KMS-11 (cell line): ENCODE measurements around the gene BCO1.

Experiments used
- H2AFZ ChIP-seq: fragments of 200-600 bp; sonication (generic); 2 replicates; pipeline ENCODE4 v1.6.1; 2016; ENCODE audit warnings: antibody characterized with exemption, mixed run types, low read depth
- H3K27ac ChIP-seq: fragments of 200-600 bp; sonication (generic); 2 replicates; pipeline ENCODE4 v1.6.1; 2016; ENCODE audit warnings: mild to moderate bottlenecking, mixed run types
- H3K27me3 ChIP-seq: fragments of 200-600 bp; sonication (generic); 2 replicates; pipeline ENCODE4 v1.6.1; 2017; ENCODE audit warnings: mild to moderate bottlenecking, low read depth, mixed run types, moderate library complexity; ENCODE audit not compliant: insufficient read depth
- H3K36me3 ChIP-seq: fragments of 200-600 bp; sonication (generic); 2 replicates; pipeline ENCODE4 v1.6.1; 2017; ENCODE audit warnings: mild to moderate bottlenecking, mixed run types; ENCODE audit not compliant: insufficient read depth
- H3K4me1 ChIP-seq: fragments of 200-600 bp; sonication (generic); 2 replicates; pipeline ENCODE4 v1.6.1; 2016; ENCODE audit warnings: mild to moderate bottlenecking, low read depth, mixed run types; ENCODE audit not compliant: poor library complexity, severe bottlenecking
- H3K4me2 ChIP-seq: fragments of 200-600 bp; sonication (generic); 2 replicates; pipeline ENCODE4 v1.7.0; 2016; ENCODE audit warnings: mild to moderate bottlenecking, mixed run types
- H3K4me3 ChIP-seq: fragments of 200-600 bp; sonication (generic); IDR thresholded peaks from 2 replicates; pipeline ENCODE4 v1.6.1; 2017; ENCODE audit warnings: low read depth, low read length, mixed read lengths; ENCODE audit not compliant: insufficient read depth
- H3K79me2 ChIP-seq: fragments of 200-600 bp; sonication (generic); 2 replicates; pipeline ENCODE4 v1.6.1; 2016; ENCODE audit warnings: low read depth, mixed run types; ENCODE audit not compliant: insufficient read depth
- H3K9ac ChIP-seq: fragments of 200-600 bp; sonication (generic); 2 replicates; pipeline ENCODE4 v1.6.1; 2016; ENCODE audit warnings: mild to moderate bottlenecking, mixed run types
- H4K20me1 ChIP-seq: fragments of 200-600 bp; sonication (generic); 2 replicates; pipeline ENCODE4 v1.6.1; 2016; ENCODE audit warnings: mild to moderate bottlenecking, mixed run types; ENCODE audit not compliant: insufficient read depth
- CTCF ChIP-seq: fragments of 200-600 bp; sonication (generic); conservative IDR thresholded peaks from 2 replicates; pipeline ENCODE4 v1.6.1; 2017; ENCODE audit warnings: low read depth, mild to moderate bottlenecking, antibody characterized with exemption, low read length, moderate library complexity, mixed read lengths

BCO1 gene

GRCh38 chr16:81315271-81316175 is 77.0 kb downstream of the BCO1 start:
- Histone ChIP-seq H2AFZ (peak overlapping the region; percentile 69), H3K79me2 (peaks cover 36% of the 10 kb centered on the region; the same call in 1 of the 2 replicates), H3K4me3 (no peak overlapping the region), H3K4me2 (peak overlapping the region; percentile 95), H3K36me3 (no peaks in the 10 kb centered on the region), H4K20me1 (no peaks in the 10 kb centered on the region), H3K4me1 (peaks cover 12% of the 10 kb centered on the region), H3K27ac (peak overlapping the region; percentile 4; the same call in 1 of the 2 replicates), H3K9ac (peak overlapping the region; percentile 31; the same call in 1 of the 2 replicates), H3K27me3 (no peaks in the 10 kb centered on the region)
- TF ChIP-seq CTCF: no peak

- Histone ChIP-seq H3K27ac (no peak overlapping the region), H3K4me3 (no peak overlapping the region), H2AFZ (no peak overlapping the region), H3K27me3 (no peaks in the 10 kb centered on the region), H4K20me1 (no peaks in the 10 kb centered on the region), H3K4me1 (peaks cover 15% of the 10 kb centered on the region), H3K9ac (peak overlapping the region; percentile 31; the same call in 1 of the 2 replicates), H3K79me2 (peaks cover 40% of the 10 kb centered on the region; the same call in 1 of the 2 replicates), H3K4me2 (peak overlapping the region; percentile 95), H3K36me3 (no peaks in the 10 kb centered on the region)
- no peak for TF ChIP-seq CTCF
Measured at GRCh38 chr16:81316176-81316496, 77.6 kb downstream of the BCO1 start.

GRCh38 chr16:81318711-81319110 is 80.2 kb downstream of the BCO1 start:
- H3K4me3 ChIP-seq: no peak overlapping the region
- H4K20me1 ChIP-seq: no peaks in the 10 kb centered on the region

GRCh38 chr16:81319221-81319912 is 80.9 kb downstream of the BCO1 start:
- H3K9ac ChIP-seq: no peak overlapping the region
- no peak overlapping the region for H3K4me3 ChIP-seq
- H2AFZ ChIP-seq: no peak overlapping the region
- no peak overlapping the region for H3K27ac ChIP-seq
- no peak for TF ChIP-seq CTCF
- peaks cover 44% of the 10 kb centered on the region; the same call in 1 of the 2 replicates for H3K79me2 ChIP-seq
- no peak overlapping the region for H3K4me2 ChIP-seq
- H3K4me1 ChIP-seq: peaks cover 20% of the 10 kb centered on the region
- H3K36me3 ChIP-seq: no peaks in the 10 kb centered on the region
- no peaks in the 10 kb centered on the region for H3K27me3 ChIP-seq
- no peaks in the 10 kb centered on the region for H4K20me1 ChIP-seq

More at GRCh38 chr16:81318711-81319110, 80.2 kb downstream of the BCO1 start:
- no peak overlapping the region for H3K9ac ChIP-seq
- peaks cover 20% of the 10 kb centered on the region for H3K4me1 ChIP-seq
- no peak overlapping the region for H3K27ac ChIP-seq
- no peak overlapping the region for H3K4me2 ChIP-seq
- H3K27me3 ChIP-seq: no peaks in the 10 kb centered on the region
- peaks cover 45% of the 10 kb centered on the region; the same call in 1 of the 2 replicates for H3K79me2 ChIP-seq
- H2AFZ ChIP-seq: no peak overlapping the region
- H3K36me3 ChIP-seq: no peaks in the 10 kb centered on the region
- TF ChIP-seq CTCF: no peak
